ENCODE measurements around the gene FRY. TPM values are rescaled to one million over a fixed set of nuclear protein-coding genes. Genes with fewer than 3 reads are reported as not detected.

Gene FRY
- total RNA-seq, 1 donor from 2014 or later = 5.4 TPM

- Mint-ChIP-seq H3K27ac (ENCODE audit: unreplicated experiment) (no peak overlapping the region), H3K36me3 (ENCODE audit: low read depth) (peaks cover 9% of the 10 kb centered on the region), H3K4me3 (no peak overlapping the region), H3K27me3 (ENCODE audit: low read depth) (no peaks in the 10 kb centered on the region), H3K4me1 (no peaks in the 10 kb centered on the region), H3K9me3 (no peaks in the 10 kb centered on the region)
- no peak for DNase-seq (ENCODE audit: low read depth, low spot score)
- no peak for TF ChIP-seq CTCF (conservative IDR thresholded peaks at IDR 0.05)
Observed at GRCh38 chr13:32237681-32238080, 206.1 kb downstream of the FRY start.

GRCh38 chr13:32243695-32244094 lies 212.1 kb downstream of the FRY start:
- Mint-ChIP-seq H3K9me3 (no peaks in the 10 kb centered on the region), H3K4me1 (peaks cover 3% of the 10 kb centered on the region), H3K36me3 (ENCODE audit: low read depth) (no peaks in the 10 kb centered on the region), H3K27me3 (ENCODE audit: low read depth) (no peaks in the 10 kb centered on the region), H3K27ac (ENCODE audit: unreplicated experiment) (no peak overlapping the region), H3K4me3 (no peak overlapping the region)
- DNase-seq (ENCODE audit: low read depth, low spot score) = no peak
- no peak for TF ChIP-seq CTCF (conservative IDR thresholded peaks at IDR 0.05)

- no peak for DNase-seq (ENCODE audit: low read depth, low spot score)
- Mint-ChIP-seq H3K4me1 (peaks cover 3% of the 10 kb centered on the region), H3K36me3 (ENCODE audit: low read depth) (no peaks in the 10 kb centered on the region), H3K27me3 (ENCODE audit: low read depth) (no peaks in the 10 kb centered on the region), H3K9me3 (no peaks in the 10 kb centered on the region), H3K27ac (ENCODE audit: unreplicated experiment) (no peak overlapping the region), H3K4me3 (no peak overlapping the region)
- no peak for TF ChIP-seq CTCF (conservative IDR thresholded peaks at IDR 0.05)
Observed at GRCh38 chr13:32245555-32245954, 214.0 kb downstream of the FRY start.

GRCh38 chr13:32246468-32246867 lies 214.9 kb downstream of the FRY start:
- Mint-ChIP-seq H3K4me1 (peaks cover 3% of the 10 kb centered on the region), H3K4me3 (no peak overlapping the region), H3K36me3 (ENCODE audit: low read depth) (no peaks in the 10 kb centered on the region), H3K9me3 (no peaks in the 10 kb centered on the region), H3K27me3 (ENCODE audit: low read depth) (no peaks in the 10 kb centered on the region), H3K27ac (ENCODE audit: unreplicated experiment) (no peak overlapping the region)
- DNase-seq (ENCODE audit: low read depth, low spot score) = peak; percentile 49
- TF ChIP-seq CTCF (conservative IDR thresholded peaks at IDR 0.05) = peak; percentile 75

GRCh38 chr13:32247887-32248286 lies 216.3 kb downstream of the FRY start:
- peaks cover 3% of the 10 kb centered on the region for H3K4me1 Mint-ChIP-seq
- no peak for DNase-seq (ENCODE audit: low read depth, low spot score)
- TF ChIP-seq CTCF (conservative IDR thresholded peaks at IDR 0.05) = no peak
- H3K27ac Mint-ChIP-seq (ENCODE audit: unreplicated experiment) = no peak overlapping the region
- H3K27me3 Mint-ChIP-seq (ENCODE audit: low read depth) = no peaks in the 10 kb centered on the region
- no peaks in the 10 kb centered on the region for H3K36me3 Mint-ChIP-seq (ENCODE audit: low read depth)
- no peak overlapping the region for H3K4me3 Mint-ChIP-seq
- no peaks in the 10 kb centered on the region for H3K9me3 Mint-ChIP-seq

- Mint-ChIP-seq H3K27me3 (ENCODE audit: low read depth) (no peaks in the 10 kb centered on the region), H3K4me3 (no peak overlapping the region), H3K27ac (ENCODE audit: unreplicated experiment) (no peak overlapping the region), H3K4me1 (peaks cover 3% of the 10 kb centered on the region), H3K9me3 (no peaks in the 10 kb centered on the region), H3K36me3 (ENCODE audit: low read depth) (no peaks in the 10 kb centered on the region)
- DNase-seq (ENCODE audit: low read depth, low spot score) = no peak
- TF ChIP-seq CTCF (conservative IDR thresholded peaks at IDR 0.05) = no peak
Observed at GRCh38 chr13:32248801-32249200, 217.2 kb downstream of the FRY start.

Measured in neural crest cell (in vitro differentiated cells).